HepG2 (cell line): ENCODE measurements around the gene EFL1. TPM values are rescaled to one million over a fixed set of nuclear protein-coding genes. Genes with fewer than 3 reads are reported as not detected.
A peak's percentile ranks its signal among the peaks of the same experiment; 100 is the strongest.

Experiments used
- ATAC-seq: fragments of 200-7000 bp; cut with Tn5 transposase; 3 replicates; pipeline ENCODE4 v1.9.1; 2020; ENCODE audit warnings: mild to moderate bottlenecking, moderate library complexity
- BruUV-seq: library from RNA; stranded (reverse); fragments of 400-500 nt; replicated peaks from 2 replicates; lab custom pipeline; 2021; lab: Mats Ljungman, UMichigan
- CTCF ChIA-PET: fragments of 300-600 bp; formaldehyde crosslinking; extraction: SDS; loops from one replicate; lab custom pipeline; 2021; ENCODE audit warnings: low total read pairs, inconsistent platforms, low intra/inter-chr PET ratio; lab: Yijun Ruan, JAX
- POLR2A ChIA-PET: fragments of 350-600 bp; sonication (Branson Sonifier 250); formaldehyde crosslinking; loops from one replicate; lab custom pipeline; 2020; ENCODE audit warnings: antibody characterized with exemption, inconsistent platforms; lab: Yijun Ruan, JAX
- DNase-seq: peaks from one replicate; pipeline ENCODE4 v3.0.0-alpha.2; 2015; ENCODE audit warnings: low spot score
- FAIRE-seq: peaks from 3 replicates; lab custom pipeline; 2011; peaks lifted over from hg19 to GRCh38; lab: Jason Lieb, UNC
- H2AFZ ChIP-seq: one replicate; pipeline ENCODE4 v1.6.1; 2011; ENCODE audit warnings: low read length, inconsistent platforms
- H3K27ac ChIP-seq: fragments of 300-600 bp; 3 replicates; pipeline ENCODE4 v1.8.0; 2011; ENCODE audit warnings: mixed run types, mild to moderate bottlenecking, mixed read lengths, low read length, inconsistent platforms; ENCODE audit not compliant: insufficient read depth; ENCODE audit errors: extremely low read length
- H3K27me3 ChIP-seq, 2 experiments: fragments of 200-600 bp in 1 of 2; 2 replicates in 1 of 2; 3 replicates in 1 of 2; pipeline versions ENCODE4 v1.6.0 to v1.8.0; 2011; ENCODE audit warnings: low read length in 2 of 2, mild to moderate bottlenecking in 2 of 2, moderate library complexity in 2 of 2, inconsistent platforms in 1 of 2; ENCODE audit not compliant: insufficient read depth in 2 of 2, control insufficient read depth in 1 of 2
- H3K36me3 ChIP-seq, 2 experiments: fragments of 200-600 bp in 1 of 2; replicated peaks in 1 of 2; 2 replicates in 1 of 2; 3 replicates in 1 of 2; pipeline versions ENCODE4 v1.5.1 to v1.8.0; 2011; ENCODE audit warnings: low read length in 2 of 2, inconsistent platforms in 1 of 2; ENCODE audit not compliant: insufficient read depth in 2 of 2, control insufficient read depth in 1 of 2
- H3K4me1 ChIP-seq: 2 replicates; pipeline ENCODE4 v1.5.1; 2012; ENCODE audit warnings: low read length, inconsistent platforms; ENCODE audit not compliant: insufficient read depth
- H3K4me2 ChIP-seq: 2 replicates; pipeline ENCODE4 v1.6.0; 2011; ENCODE audit warnings: low read depth, low read length, inconsistent platforms
- H3K4me3 ChIP-seq, 3 experiments: fragments of 200-600 bp in 1 of 3; sonication (generic), shearing (Covaris generic) in 1 of 3; replicated peaks in 1 of 3; 2 replicates each; pipeline ENCODE4 v1.5.1; 2011 to 2016; ENCODE audit warnings: low read length in 3 of 3, inconsistent platforms in 2 of 3, low read depth in 2 of 3, mild to moderate bottlenecking in 2 of 3, control low read depth in 1 of 3, mixed read lengths in 1 of 3; ENCODE audit not compliant: insufficient read depth in 1 of 3
- H3K79me2 ChIP-seq: one replicate; pipeline ENCODE4 v1.6.1; 2011; ENCODE audit warnings: low read length, inconsistent platforms; ENCODE audit not compliant: insufficient read depth
- H3K9ac ChIP-seq: 2 replicates; pipeline ENCODE4 v1.6.0; 2011; ENCODE audit warnings: mild to moderate bottlenecking, low read depth, low read length, inconsistent platforms; ENCODE audit not compliant: insufficient read depth
- H3K9me3 ChIP-seq: 2 replicates; pipeline ENCODE4 v1.5.1; 2012; ENCODE audit warnings: mild to moderate bottlenecking, low read length
- H4K20me1 ChIP-seq: 2 replicates; pipeline ENCODE4 v1.6.0; 2011; ENCODE audit warnings: inconsistent platforms, mild to moderate bottlenecking, low read length, moderate library complexity; ENCODE audit not compliant: insufficient read depth
- AKAP8 ChIP-seq: sonication (generic); formaldehyde crosslinking; IDR thresholded peaks from 2 replicates; pipeline ENCODE4 v1.5.1; 2020; ENCODE audit warnings: mild to moderate bottlenecking, missing genetic modification reagents
- EHMT2 ChIP-seq: fragments of 200-600 bp; sonication (generic); IDR thresholded peaks from 2 replicates; pipeline ENCODE4 v1.7.0; 2017; ENCODE audit warnings: antibody characterized with exemption, low read depth, low read length, borderline replicate concordance
- MAFK ChIP-seq, 2 experiments: IDR thresholded peaks in 1 of 2; conservative IDR thresholded peaks in 1 of 2; 2 replicates each; pipeline ENCODE4 v1.6.1; 2011; ENCODE audit warnings: improper control_type of control experiment in 2 of 2, low read length in 2 of 2
- ZSCAN12 ChIP-seq: sonication (generic); formaldehyde crosslinking; IDR thresholded peaks from 2 replicates; pipeline ENCODE4 v1.9.0; 2021; ENCODE audit warnings: mild to moderate bottlenecking, missing genetic modification reagents
- whole genome bisulfite sequencing: methylation state at CpG from one replicate; pipeline ENCODE4 v1.1.6; 2017; ENCODE audit warnings: low lambda C conversion rate; 5-methylcytosine and 5-hydroxymethylcytosine counted together
- in situ Hi-C: cut with HindIII; loops from 2 replicates; pipeline ENCODE4 v1.10.0; 2017; ENCODE audit warnings: low pct_unique_long_range_greater_than_20kb; ENCODE audit not compliant: extremely low pct_ligation_motif_present
- intact Hi-C: fragments of 100-400 bp; cut with micrococcal nuclease; formaldehyde crosslinking; loops from one replicate; pipeline ENCODE4 v1.10.0; 2022; ENCODE audit not compliant: unreplicated experiment
- polyA plus RNA-seq, 8 experiments: library from polyadenylated mRNA; depleted of rRNA in 3 of 8; stranded (reverse) in 7 of 8; unstranded in 1 of 8; fragments of >200 nt; fragmentation: Illumina TruSeq in 4 of 8; extraction: Trizol in 4 of 8; gene quantifications; 2 replicates each; pipeline versions ENCODE4 v1.2.1 to v1.2.3, GENCODE V29; 2011 to 2016; ENCODE audit warnings: low read depth in 4 of 8, missing spikeins in 1 of 8, mixed read lengths in 1 of 8; ENCODE audit not compliant: insufficient read depth in 1 of 8
- total RNA-seq, 5 experiments: library from RNA; depleted of rRNA; stranded (reverse); fragments of >200 nt; fragmentation: Illumina TruSeq; extraction: Trizol; gene quantifications; 2 replicates each; pipeline ENCODE4 v1.2.3, GENCODE V29; 2016; ENCODE audit warnings: low read depth in 1 of 5

EFL1 gene
- total and polyA plus RNA-seq, 2 of the 13 experiments (the other 11 are each of a cell fraction or from before 2014, with no cell fraction given), result 6.4 to 12.0 TPM

DNA sequence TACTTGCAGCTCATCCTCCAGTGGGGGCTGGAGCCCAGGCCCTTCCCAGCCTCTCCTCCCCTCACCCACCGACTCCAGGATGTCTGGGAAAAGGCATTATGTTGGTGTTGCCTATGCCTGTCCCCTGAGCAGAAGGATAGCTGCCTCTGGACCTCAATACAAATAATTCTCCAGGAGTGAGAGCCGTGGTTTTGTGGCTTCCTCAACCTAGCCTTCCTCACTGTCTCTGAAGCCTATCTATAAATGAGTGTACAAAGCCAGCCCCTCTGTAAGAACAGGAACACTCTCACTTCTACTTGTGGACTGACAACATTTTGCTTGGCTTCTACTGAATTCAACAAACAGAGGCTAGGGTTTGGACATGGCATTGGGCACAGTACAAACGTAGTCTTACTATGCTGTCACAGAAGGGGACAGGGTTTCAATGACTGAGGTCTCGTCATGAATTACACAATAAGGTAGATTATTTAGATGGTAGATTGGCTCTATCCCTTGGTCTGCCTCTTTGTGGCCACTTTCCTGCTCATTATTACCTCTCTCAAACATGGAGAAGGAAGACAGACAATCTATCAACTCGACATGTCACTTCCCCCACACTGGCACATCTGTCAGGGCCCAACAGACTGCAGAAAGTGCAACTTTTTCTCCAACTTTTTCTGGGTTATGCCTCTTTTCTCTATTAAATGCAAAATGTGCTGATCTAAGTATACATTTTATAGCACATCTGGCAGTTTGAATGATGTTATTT lies 134.0 kb downstream of the EFL1 start:
- Histone ChIP-seq H3K4me1 (peaks cover 7% of the 10 kb centered on the region; the same call in 1 of the 2 replicates), H3K36me3 (peaks cover 0 to 13% of the 10 kb centered on the region in 2 experiments; a peak in 1 of 5 replicates), H3K27ac (no peak overlapping the region), H4K20me1 (no peaks in the 10 kb centered on the region), H3K4me3 (no peak overlapping the region), H3K4me2 (no peak overlapping the region), H3K79me2 (no peaks in the 10 kb centered on the region), H3K9ac (no peak overlapping the region), H3K27me3 (no peaks in the 10 kb centered on the region)
- ATAC-seq (no peak), FAIRE-seq (no peak)
- no TSS peak for BruUV-seq
- intact Hi-C loops, result no loop called here
- in situ Hi-C loops, result no loop called here
- TF ChIP-seq AKAP8 (CRISPR knock-in tag), result no peak
- peak in 1 of 2 experiments; percentile 34; a peak in 2 of 4 replicates for TF ChIP-seq MAFK (conservative IDR thresholded peaks at IDR 0.05 in 1 of 2, IDR thresholded peaks at IDR 0.05 in 1 of 2; ENCODE audit: low read length in 2 of 2)
- TF ChIP-seq, all 625 proteins: peak for 1
- Histone ChIP-seq H2AFZ (no peak overlapping the region), H3K9me3 (no peaks in the 10 kb centered on the region)
- CTCF ChIA-PET, result no interaction called here
- no peak for DNase-seq
- POLR2A ChIA-PET, result no interaction called here
- 90% methylated on average over 5 of the region's 5 CpGs for WGBS

DNA sequence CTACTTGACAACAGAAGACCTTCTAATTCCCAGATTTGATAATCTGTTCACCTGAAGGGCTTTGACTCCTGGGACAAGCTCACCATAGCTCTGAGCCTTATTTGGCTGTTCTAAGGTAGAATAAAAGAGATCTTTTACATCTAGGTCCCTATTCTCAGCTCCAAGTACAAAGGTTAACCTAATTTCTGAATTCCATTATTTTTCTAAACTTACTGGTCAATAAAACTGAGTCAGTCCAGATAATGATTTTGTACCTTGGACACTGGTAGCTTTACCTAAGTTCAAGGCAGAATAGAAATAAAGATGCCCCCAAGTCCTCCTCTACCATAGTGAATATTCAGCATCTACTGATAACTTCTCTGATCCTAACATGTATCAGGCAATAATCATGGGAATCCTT lies 135.0 kb downstream of the EFL1 start:
- Histone ChIP-seq H2AFZ (no peak overlapping the region), H3K4me2 (no peak overlapping the region), H3K4me3 (no peak overlapping the region), H3K79me2 (no peaks in the 10 kb centered on the region), H3K4me1 (peaks cover 7% of the 10 kb centered on the region; the same call in 1 of the 2 replicates), H3K27me3 (no peaks in the 10 kb centered on the region), H4K20me1 (no peaks in the 10 kb centered on the region), H3K9ac (no peak overlapping the region), H3K36me3 (peaks cover 0 to 10% of the 10 kb centered on the region in 2 experiments; a peak in 1 of 5 replicates), H3K9me3 (no peaks in the 10 kb centered on the region), H3K27ac (no peak overlapping the region)
- FAIRE-seq, result no peak
- ChIA-PET CTCF (no interaction called here), POLR2A (no interaction called here)
- in situ Hi-C loops, result no loop called here
- no TSS peak for BruUV-seq
- no peak for ATAC-seq
- intact Hi-C loops, result no loop called here
- no peak for DNase-seq
- TF ChIP-seq EHMT2 (no peak), ZSCAN12 (CRISPR knock-in tag) (no peak)
